EH (cell line): Measurements from ENCODE around the gene IRS2.
"Not testable (repeated sequence)": the region's sequence is repeated elsewhere in the genome, so short reads cannot be mapped to it uniquely, and the experiment has no call there.

Experiments used
- DNase-seq: peaks from one replicate; pipeline ENCODE4 v3.0.0-alpha.2; 2015; ENCODE audit warnings: low read depth

IRS2 gene, protein sequence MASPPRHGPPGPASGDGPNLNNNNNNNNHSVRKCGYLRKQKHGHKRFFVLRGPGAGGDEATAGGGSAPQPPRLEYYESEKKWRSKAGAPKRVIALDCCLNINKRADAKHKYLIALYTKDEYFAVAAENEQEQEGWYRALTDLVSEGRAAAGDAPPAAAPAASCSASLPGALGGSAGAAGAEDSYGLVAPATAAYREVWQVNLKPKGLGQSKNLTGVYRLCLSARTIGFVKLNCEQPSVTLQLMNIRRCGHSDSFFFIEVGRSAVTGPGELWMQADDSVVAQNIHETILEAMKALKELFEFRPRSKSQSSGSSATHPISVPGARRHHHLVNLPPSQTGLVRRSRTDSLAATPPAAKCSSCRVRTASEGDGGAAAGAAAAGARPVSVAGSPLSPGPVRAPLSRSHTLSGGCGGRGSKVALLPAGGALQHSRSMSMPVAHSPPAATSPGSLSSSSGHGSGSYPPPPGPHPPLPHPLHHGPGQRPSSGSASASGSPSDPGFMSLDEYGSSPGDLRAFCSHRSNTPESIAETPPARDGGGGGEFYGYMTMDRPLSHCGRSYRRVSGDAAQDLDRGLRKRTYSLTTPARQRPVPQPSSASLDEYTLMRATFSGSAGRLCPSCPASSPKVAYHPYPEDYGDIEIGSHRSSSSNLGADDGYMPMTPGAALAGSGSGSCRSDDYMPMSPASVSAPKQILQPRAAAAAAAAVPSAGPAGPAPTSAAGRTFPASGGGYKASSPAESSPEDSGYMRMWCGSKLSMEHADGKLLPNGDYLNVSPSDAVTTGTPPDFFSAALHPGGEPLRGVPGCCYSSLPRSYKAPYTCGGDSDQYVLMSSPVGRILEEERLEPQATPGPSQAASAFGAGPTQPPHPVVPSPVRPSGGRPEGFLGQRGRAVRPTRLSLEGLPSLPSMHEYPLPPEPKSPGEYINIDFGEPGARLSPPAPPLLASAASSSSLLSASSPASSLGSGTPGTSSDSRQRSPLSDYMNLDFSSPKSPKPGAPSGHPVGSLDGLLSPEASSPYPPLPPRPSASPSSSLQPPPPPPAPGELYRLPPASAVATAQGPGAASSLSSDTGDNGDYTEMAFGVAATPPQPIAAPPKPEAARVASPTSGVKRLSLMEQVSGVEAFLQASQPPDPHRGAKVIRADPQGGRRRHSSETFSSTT (N-terminal part only)

DNA sequence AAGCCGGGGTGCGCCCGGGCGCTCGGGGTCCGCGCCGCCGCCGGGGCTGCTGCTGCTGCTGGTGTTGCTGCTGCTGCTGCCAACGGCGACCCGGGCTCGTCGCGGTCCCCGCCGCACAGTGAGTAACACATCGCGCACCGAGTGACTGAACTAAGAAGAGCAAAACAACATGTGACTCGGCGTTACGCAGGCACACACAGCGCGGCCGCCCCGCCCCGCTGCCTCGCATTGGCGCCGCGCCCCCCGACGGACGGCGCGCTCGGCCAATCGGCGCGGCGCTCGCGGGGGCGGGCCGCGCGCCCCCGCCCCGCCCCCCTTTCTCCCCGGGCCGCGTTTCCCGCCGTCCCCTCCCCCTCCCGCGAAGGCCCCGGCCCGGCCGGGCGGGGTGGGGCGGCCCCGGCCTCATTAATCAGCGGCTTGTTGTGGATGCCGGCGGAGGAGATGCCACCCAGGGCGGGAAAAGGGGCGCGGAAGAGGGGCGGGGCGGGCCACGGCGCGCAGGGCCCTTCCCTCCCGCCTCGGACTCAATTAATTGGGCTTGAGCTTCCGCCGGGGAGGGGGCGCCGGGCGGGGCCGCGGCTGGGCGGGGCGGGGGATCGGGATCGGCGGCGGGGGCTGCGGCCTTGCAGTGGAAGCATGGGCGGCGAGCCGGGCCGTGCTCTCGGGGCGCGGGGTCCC, at the start of gene IRS2:
Gene IRS2, minus strand, starts transcription at position 127 of the 678 bp plus-strand sequence. CDS start 530 bp downstream, outside the sequence.
- DNase-seq: peak; percentile 90

DNA sequence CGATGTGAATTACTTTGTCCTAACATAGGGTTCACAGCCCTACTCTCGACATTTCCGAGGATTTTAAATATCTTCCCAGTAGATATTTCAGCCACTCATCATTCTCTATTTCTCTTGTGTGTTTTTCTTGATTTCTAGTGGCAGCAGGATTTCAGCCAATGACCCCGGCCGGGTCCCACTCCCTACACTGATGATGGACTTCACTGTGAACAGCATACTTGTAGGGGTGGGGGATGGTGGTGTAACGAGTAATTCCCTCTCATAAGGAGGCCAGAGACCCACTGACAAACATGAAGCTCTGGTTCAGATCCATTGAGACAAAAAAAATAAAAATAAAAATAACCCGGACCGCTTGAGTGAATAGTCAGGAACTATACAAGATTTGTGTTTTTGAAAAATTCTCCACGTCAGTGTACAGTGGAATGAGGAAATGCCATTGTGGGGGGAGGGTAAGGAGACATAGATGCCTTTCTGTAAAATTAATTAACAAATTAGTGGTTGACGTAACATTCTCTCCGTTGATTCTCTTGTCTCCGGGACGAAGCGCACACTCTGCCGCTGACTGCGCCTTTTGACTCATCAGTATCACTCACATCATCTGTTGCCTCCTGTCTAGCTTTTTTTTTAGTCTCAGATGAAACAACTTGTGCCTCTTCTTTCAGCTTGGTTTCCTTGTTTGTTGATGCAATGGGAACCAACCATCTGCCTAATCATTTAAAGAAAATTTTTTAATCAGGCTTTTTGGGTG, 48.8 kb upstream of the IRS2 start:
- DNase-seq: no peak

DNA sequence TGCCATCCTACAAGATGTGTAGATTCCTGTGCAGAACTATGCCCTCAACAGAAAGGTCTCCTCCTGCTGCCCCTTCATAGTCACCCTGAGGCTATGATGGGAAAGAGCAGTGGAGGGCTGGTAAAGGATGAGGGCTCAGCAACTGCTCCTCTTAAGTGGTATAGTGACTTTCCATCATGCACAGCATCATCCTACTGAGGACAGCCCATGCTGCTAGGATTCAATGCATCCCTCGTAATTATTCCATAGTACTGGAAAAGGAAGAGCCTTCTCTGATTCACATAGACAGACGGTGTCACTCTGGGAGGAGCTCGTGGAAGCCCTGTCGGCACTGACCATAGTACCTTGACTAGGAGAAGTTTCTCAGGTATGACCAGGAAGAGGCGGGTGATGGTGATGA, 47.6 kb upstream of the IRS2 start:
- DNase-seq: no peak

DNA sequence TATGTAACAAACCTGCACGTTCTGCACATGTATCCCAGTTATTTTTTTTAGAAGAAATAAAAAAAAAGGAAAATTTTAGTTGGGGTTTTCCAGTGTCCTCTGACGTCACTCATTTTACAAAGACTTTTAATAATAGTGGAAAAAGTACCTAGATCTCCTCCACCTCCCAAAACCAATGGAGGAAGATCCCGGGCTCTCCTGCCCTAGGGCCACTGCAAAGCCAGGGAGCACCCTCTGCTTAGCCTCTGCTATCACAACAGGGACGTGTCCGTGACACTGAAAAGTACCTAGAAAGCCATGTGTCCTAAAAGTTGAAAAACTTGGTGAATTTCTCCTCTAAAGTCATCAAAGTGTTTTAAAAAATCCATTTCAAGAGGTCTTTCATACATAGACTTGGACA, 46.7 kb upstream of the IRS2 start:
- DNase-seq: no peak

DNA sequence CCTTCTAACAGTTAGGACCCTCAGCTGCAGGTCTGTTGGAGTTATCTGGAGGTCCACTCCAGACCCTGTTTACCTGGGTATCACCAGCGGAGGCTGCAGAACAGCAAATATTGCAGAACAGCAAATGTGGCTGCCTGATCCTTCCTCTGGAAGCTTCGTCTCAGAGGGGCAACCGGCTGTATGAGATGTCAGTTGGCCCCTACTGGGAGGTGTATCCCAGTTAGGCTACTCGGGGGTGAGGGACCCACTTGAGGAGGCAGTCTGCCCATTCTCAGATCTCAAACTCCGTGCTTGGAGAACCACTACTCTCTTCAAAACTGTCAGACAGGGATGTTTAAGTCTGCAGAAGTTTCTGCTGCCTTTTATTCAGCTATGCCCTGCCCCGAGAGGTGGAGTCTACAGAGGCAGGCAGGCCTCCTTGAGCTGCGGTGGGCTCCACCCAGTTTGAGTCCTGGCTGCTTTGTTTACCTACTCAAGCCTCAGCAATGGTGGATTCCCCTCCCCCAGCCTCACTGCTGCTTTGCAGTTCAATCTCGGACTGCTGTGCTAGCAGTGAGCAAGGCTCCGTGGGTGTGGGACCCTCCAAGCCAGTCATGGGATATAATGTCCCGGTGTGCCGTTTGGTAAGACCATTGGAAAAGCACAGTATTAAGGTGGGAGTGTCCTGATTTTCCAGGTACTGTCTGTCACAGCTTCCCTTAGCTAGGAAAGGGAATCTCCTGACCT, 42.4 kb upstream of the IRS2 start:
- DNase-seq: not testable (repeated sequence)

DNA sequence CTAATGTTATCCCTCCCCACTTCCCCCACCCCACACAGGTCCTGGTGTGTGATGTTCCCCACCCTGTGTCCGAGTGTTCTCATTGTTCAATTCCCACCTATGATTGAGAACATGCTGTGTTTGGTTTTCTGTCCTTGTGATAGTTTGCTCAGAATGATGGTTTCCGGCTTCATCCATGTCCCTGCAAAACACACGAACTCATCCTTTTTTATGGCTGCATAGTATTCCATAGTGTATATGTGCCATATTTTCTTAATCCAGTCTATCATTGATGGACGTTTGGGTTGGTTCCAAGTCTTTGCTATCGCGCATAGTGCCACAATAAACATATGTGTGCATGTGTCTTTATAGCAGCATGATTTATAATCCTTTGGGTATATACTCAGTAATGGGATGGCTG, 36.8 kb upstream of the IRS2 start:
- not testable (repeated sequence) for DNase-seq

DNA sequence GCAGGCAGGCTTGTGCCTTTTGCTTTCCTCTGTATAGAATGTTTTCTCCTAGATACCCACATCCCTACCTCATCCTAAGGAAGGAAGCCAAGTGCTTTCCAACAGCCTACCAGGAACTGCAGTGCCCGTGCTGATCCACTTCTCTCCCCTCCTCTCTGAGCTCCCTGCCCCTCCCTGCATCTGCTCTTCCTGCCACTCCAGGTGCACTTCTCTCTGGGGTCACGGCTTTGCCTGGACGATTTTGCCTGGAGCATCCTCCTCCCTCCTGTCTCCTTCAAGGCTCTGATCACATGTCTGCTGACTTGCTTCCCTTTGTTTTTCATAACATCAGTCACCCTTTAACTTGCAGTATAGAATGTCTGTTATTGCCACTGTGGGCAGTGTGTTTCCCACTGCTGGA, 34.7 kb upstream of the IRS2 start:
- no peak for DNase-seq

DNA sequence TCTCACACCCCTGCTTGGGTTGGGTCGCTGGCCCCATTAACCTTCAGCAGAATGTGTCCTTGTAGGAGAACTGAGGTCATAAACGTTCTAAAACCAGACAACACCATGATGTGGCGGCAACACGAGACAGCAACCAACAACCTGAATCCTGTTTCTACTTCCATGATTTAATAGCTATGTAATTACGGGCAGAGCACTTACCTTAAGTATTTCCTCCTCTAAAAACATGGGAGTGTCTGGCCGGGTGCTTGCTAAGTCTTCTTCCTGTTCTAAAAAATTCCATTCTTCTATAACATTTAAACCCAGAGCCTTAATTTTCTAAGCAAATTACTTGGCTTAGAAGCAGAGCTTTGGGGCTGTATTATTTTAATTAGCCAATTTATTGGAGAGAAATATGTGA, 33.5 kb upstream of the IRS2 start:
- no peak for DNase-seq

DNA sequence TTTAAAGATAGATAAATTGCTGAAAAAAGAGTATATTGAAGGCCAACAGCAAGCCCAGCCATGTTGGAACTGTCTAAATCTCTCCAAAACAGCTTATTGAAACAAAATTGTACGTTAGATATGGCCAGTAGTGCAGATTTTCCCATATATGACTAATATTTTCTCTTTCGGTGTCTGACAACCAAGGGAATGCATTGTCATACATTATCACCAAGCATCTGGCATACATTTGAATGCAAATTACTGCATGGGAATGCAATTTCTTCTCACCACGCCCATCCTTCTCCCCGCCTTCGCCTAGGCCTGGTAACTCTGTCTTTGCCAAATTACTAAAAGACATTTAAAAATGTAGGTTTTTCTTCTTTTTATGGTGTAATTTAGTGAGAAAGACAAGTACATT, 32.5 kb upstream of the IRS2 start:
- DNase-seq: peak; percentile 45

DNA sequence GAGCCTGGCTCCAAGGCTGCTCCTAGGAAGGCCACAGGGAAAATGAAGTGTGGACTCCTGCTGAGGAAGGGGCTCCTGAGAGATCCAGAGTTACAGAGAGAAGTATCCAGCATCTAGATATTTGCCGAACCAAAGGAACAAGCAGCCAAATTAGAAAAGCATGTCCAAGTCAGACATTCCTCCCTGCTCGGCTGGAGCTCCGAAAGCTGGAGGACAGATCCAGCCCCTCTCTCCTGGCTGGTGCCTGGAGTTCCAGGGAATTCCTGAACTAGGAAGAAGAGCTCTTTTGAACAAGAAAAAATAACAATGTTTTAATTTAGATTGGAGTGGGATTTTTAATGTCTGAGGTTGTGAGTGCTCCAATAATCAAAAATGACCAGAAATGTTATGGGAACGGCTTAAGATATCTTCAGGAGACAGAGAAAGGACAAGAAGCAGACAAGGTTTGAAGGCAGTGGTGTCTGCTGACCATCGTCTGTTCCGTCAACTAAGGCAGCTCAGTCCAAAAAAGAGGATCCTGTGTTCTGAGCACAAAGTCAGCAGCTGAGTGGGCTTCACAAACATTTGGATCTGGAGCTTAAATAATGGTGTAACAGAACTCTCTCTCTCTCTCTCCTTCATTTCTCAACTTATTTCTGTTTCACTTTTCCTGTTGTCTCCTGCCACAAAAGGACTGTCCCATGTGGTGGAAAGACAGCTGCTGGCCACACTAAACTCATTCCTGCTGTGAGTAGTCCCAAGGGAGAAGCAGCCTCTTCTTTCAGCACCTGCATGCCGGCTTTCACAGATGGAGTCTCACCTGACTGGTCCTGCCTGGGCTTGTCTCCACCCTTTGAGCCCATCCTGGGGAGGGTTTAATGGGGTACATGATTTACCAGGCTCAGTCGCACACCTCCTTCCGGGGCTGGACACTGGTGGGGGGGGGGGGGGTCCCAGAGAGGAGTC, 31.5 kb upstream of the IRS2 start:
- peak; percentile 18 for DNase-seq

DNA sequence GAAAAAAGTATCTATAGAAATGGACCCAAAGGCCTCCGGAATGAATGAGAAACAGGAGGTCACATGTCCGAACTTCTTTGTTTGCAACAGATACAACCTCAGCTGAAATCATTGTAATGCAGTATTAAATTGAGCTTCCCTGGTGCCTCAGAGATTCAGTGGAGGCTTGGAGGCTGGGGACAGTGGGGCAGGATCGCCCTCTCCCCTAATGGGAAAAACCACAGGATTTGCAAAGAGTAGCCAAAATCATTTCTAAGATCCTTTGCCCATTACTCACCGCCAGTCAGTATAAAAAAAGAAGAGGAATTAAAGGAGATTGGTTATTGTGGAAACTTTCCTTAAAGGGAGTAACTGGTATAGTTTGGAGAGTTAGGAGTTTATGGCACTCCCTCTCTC, 30.4 kb upstream of the IRS2 start:
- DNase-seq: peak; percentile 79

DNA sequence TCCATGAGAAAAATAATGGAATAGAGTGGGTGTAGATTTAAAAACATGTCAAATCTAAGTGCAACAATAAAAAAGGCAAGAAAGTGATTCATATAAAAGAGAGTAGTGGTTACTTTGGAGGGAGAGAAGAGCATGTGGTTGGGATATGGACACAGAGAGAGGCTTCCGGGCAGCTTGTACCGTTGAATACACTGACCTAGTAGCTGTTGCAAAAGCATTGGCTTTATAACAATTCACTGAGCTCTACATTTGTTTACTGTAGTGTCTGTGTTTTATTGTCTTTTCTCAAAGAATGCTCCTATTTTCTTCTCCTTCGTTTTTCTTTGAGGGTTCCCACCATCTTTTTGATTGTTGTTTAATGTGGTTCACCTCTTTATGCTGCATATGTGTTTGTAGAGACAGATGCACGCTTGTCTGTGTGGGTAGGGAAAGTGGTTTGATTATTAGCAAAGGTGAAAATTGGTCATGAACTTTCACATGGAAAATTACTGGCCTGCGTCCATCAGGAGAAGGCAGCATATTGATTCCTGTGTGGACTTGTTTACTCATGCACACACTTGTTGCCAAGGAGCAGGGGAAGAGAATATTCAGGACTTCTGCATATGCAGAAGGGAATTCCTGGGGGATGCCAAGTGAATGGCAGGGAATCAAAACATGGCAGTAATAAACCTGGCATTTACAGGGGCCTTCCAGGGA, 29.9 kb upstream of the IRS2 start:
- DNase-seq: no peak

DNA sequence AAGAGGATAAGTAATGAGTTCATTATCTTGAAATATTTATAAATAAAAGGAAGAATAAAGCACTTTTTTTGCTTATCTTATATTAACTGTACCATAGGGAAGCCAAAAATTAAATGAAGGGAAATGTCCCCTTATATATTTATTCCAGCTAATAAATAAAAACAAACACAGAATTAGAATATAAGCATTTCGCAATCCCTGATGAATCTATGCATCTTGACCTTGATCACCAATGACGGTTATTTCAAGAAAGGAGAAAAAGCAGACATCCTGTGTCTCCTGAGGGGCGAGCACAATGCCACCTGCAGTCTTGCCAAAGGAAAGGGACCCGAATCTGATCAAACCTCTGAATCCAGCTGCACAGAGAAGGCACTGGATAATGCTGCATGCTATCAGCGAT, 29.3 kb upstream of the IRS2 start:
- no peak for DNase-seq

DNA sequence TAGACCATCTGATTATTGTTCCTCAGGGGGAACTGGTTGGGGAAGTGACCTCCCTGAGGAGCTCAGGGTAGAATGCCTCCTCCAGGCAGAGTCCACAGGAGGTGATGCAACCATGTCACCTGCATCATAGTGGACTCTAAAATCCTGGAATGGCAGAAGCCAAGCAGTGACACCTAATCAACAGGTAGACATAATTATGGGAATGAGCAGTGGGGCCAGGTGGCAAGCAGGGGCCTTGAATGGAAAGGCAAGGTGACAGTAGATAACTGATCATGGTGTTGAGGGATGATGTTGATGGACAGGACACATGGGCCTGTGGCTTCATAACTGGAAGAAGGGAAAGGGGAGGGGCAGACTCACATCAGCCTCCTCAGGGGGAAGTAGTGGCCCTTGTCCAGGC, 27.3 kb upstream of the IRS2 start:
- DNase-seq: no peak

DNA sequence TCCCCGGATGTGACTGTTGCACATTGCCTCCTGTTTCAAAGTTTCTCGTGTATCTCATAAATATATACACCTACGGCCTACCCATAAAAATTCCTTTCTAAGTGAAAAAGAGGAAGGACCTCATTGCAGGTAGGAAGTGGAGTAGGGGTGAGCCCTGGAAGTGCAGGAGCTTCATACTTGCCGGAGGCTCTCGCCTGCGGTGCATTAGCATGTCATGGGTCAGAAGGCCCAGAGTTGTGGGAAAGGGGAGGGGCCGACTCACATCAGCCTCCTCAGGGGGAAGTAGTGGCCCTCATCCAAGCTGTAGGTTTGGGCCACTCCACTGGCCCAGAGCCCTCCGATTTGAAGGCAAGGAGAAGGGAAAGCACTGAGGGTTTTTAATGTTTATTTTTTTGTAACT, 26.0 kb upstream of the IRS2 start:
- no peak for DNase-seq

DNA sequence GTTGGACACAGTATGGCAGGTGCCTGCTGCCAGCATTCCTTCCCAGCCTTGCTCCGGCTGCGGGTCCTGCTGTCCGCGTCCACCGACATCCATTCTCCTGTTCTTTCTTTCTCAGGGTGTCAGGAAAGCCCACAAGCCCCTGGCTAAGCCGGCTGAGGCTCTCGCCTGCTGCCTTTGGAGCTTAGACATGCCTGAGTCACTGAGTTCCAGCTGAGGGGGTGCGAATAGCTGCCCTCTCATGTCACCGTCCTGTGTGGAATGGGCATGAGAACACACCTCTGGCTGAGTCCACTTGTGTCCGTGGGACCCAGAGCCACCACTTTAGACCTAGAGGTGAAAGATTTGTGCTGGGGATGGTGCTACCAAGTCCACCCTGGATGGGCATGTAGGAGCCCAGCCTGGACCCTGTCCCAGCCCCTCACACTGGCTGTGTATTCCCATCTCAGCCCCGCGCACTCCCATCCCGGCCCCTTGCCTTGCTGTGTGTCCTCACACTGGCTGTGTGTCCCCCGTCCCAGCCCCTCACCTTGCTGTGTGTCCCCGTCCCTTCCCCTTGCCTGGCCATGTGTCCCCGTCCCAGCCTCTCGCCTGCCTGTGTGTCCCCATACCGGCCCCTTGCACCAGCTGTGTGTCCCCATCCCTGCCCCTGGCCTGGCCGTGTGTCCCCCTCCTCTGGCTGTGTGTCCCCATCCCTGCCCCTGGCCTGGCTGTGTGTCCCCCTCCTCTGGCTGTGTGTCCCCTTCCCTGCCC, 24.6 kb upstream of the IRS2 start:
- DNase-seq: no peak

DNA sequence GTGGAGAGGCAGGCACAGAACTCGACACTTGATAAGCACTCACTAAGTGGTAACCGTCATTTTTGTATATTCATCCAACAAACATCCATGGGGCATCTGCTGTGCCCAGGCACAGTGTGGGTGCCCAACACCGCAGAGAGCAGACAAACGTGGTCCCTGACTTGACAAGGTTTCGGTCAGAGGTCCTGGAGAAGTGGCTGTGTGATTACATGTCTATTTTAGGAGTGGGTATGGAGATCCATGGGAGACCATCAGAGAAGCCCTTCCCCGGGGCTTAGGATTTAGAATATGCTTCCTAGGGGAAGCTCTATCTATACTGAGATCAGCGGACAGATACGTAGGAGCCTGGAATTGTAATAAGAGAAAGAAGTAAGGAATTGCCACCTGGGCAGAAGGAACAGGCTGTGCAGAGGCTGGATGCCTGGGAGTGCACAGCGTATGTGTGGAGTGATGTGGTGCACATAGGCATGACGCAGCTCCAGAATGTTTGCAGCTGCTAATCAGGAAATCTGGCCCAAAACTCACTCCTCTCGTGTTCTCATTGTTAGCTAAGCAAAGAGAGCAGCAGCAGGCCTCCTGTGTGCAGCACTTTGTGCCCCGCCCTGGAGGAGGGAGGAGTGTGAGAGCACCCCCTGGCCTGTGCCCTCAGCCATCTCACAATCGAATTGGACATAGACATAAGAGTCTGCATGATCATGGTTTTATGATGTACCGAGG, 23.0 kb upstream of the IRS2 start:
- DNase-seq: no peak
